Hepatocyte (in vitro differentiated cells): Measurements from ENCODE around the gene OPN1LW. TPM values are rescaled to one million over a fixed set of nuclear protein-coding genes. Genes with fewer than 3 reads are reported as not detected.

Experiments
- DNase-seq: peaks from one replicate; pipeline ENCODE4 v3.0.0-alpha.2; 2016; ENCODE audit warnings: low spot score
- H2AFZ ChIP-seq: fragments of 200-600 bp; sonication (generic); 2 replicates; pipeline ENCODE4 v1.6.0; 2016; ENCODE audit warnings: antibody characterized with exemption, mild to moderate bottlenecking
- H3K27ac ChIP-seq: fragments of 200-600 bp; sonication (generic); 2 replicates; pipeline ENCODE4 v1.5.1; 2016; ENCODE audit warnings: mild to moderate bottlenecking
- H3K27me3 ChIP-seq: fragments of 200-600 bp; sonication (generic); 2 replicates; pipeline ENCODE4 v1.6.1; 2016
- H3K36me3 ChIP-seq: fragments of 200-600 bp; sonication (generic); replicated peaks from 2 replicates; pipeline ENCODE4 v1.5.1; 2016; ENCODE audit warnings: low read depth; ENCODE audit not compliant: insufficient read depth
- H3K4me1 ChIP-seq: fragments of 200-600 bp; sonication (generic); 2 replicates; pipeline ENCODE4 v1.5.1; 2016; ENCODE audit warnings: mild to moderate bottlenecking, moderate library complexity; ENCODE audit not compliant: insufficient read depth
- H3K4me2 ChIP-seq: fragments of 200-600 bp; sonication (generic); 2 replicates; pipeline ENCODE4 v1.6.0; 2016
- H3K4me3 ChIP-seq: fragments of 200-600 bp; sonication (generic); 2 replicates; pipeline ENCODE4 v1.5.1; 2016; ENCODE audit warnings: mild to moderate bottlenecking
- H3K79me2 ChIP-seq: fragments of 200-600 bp; sonication (generic); 2 replicates; pipeline ENCODE4 v1.6.0; 2017; ENCODE audit warnings: mild to moderate bottlenecking
- H3K9me2 ChIP-seq: fragments of 200-600 bp; sonication (generic); replicated peaks from 2 replicates; pipeline ENCODE4 v1.6.0; 2017; ENCODE audit warnings: mild to moderate bottlenecking; ENCODE audit not compliant: insufficient read depth
- H3K9me3 ChIP-seq: fragments of 200-600 bp; sonication (generic); 2 replicates; pipeline ENCODE4 v1.5.1; 2016; ENCODE audit warnings: low read depth, mild to moderate bottlenecking
- H4K20me1 ChIP-seq: fragments of 200-600 bp; sonication (generic); 2 replicates; pipeline ENCODE4 v1.6.0; 2016; ENCODE audit warnings: mild to moderate bottlenecking; ENCODE audit not compliant: insufficient read depth, poor library complexity, severe bottlenecking
- EZH2 ChIP-seq: fragments of 200-600 bp; sonication (generic); IDR thresholded peaks from 2 replicates; pipeline ENCODE4 v1.6.1; 2016; ENCODE audit warnings: antibody characterized with exemption, mild to moderate bottlenecking, borderline replicate concordance
- EZH2phosphoT487 ChIP-seq: fragments of 200-600 bp; sonication (generic); IDR thresholded peaks from one replicate; pipeline ENCODE4 v1.6.1; 2018; ENCODE audit warnings: antibody characterized with exemption, mild to moderate bottlenecking, low read depth, moderate library complexity; ENCODE audit not compliant: unreplicated experiment, severe bottlenecking
- whole genome bisulfite sequencing: methylation state at CpG from one replicate; pipeline ENCODE4 v1.1.6; 2016; ENCODE audit warnings: low lambda C conversion rate; ENCODE audit errors: missing lambda C conversion rate; 5-methylcytosine and 5-hydroxymethylcytosine counted together
- polyA plus RNA-seq: library from polyadenylated mRNA; unstranded; fragments of >200 nt; fragmentation: Nextera tagmentation; extraction: Ambion mirVana; gene quantifications from 2 replicates; pipeline ENCODE4 v1.2.1, GENCODE V29; 2016
- total RNA-seq: library from RNA; depleted of rRNA; stranded (reverse); fragments of >200 nt; gene quantifications from 2 replicates; pipeline ENCODE4 v1.2.3, GENCODE V29; 2014
- TF ChIP-seq, protein P1 (sequence below): fragments of 200-600 bp; sonication (generic); IDR thresholded peaks from 2 replicates; pipeline ENCODE4 v1.5.1; 2016; ENCODE audit warnings: antibody characterized with exemption, mild to moderate bottlenecking; ENCODE audit not compliant: poor library complexity

Gene OPN1LW
- total and polyA plus RNA-seq, 2 experiments from 2014 or later: not detected

DNA sequence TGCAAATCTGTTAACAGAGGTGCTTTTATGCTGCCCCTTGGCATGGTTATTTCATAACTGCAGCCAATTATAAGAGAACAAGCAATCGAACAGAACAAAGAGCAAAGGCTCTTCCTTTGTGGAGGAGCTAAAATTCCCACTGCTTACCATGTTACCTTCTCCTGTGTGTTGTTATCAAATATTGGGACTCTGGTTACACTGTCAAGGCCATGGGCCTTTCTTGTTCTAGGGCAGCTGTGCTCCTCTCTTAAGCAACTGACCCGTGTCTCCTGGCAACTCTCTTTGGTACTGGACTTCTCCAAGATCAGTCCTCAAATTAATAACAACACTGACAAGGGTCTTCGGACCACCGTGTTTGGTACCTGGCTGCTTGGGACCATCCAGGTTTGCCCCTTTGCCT lies 12.1 kb upstream of the OPN1LW start:
- no peak for DNase-seq
- H3K27me3 ChIP-seq: no peaks in the 10 kb centered on the region
- H3K27ac ChIP-seq: no peak overlapping the region
- no peaks in the 10 kb centered on the region for H4K20me1 ChIP-seq
- no peaks in the 10 kb centered on the region for H3K9me2 ChIP-seq
- no peak overlapping the region for H3K4me3 ChIP-seq
- H3K36me3 ChIP-seq: no peaks in the 10 kb centered on the region
- TF ChIP-seq EZH2: no peak
- TF ChIP-seq EZH2phosphoT487: no peak
- TF ChIP-seq, protein P1, sequence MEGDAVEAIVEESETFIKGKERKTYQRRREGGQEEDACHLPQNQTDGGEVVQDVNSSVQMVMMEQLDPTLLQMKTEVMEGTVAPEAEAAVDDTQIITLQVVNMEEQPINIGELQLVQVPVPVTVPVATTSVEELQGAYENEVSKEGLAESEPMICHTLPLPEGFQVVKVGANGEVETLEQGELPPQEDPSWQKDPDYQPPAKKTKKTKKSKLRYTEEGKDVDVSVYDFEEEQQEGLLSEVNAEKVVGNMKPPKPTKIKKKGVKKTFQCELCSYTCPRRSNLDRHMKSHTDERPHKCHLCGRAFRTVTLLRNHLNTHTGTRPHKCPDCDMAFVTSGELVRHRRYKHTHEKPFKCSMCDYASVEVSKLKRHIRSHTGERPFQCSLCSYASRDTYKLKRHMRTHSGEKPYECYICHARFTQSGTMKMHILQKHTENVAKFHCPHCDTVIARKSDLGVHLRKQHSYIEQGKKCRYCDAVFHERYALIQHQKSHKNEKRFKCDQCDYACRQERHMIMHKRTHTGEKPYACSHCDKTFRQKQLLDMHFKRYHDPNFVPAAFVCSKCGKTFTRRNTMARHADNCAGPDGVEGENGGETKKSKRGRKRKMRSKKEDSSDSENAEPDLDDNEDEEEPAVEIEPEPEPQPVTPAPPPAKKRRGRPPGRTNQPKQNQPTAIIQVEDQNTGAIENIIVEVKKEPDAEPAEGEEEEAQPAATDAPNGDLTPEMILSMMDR: no peak
- WGBS: 83% methylated on average over 4 of the region's 4 CpGs
- H3K79me2 ChIP-seq: no peaks in the 10 kb centered on the region
- H3K9me3 ChIP-seq: no peaks in the 10 kb centered on the region
- H2AFZ ChIP-seq: no peak overlapping the region
- H3K4me1 ChIP-seq: no peaks in the 10 kb centered on the region
- H3K4me2 ChIP-seq: no peak overlapping the region

DNA sequence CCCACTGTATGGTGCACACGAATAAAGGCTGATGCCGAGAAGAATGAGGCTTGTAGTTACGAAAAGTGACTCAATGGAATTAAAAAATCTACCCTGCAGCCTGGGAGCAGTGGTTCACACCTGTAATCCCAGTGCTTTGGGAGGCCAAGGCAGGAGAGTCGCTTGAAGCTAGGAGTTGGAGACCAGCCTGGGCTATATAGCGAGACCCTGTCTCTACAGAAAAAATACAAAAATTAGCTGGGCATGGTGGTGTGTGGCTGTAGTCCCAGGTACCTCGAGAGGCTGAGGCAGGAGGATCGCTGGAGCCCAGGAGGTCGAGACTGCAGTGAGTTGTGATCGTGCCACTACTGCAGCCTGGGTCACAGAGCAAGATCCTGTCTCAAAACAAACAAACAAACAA lies 11.7 kb upstream of the OPN1LW start:
- no peak overlapping the region for H3K4me3 ChIP-seq
- no peaks in the 10 kb centered on the region for H4K20me1 ChIP-seq
- no peaks in the 10 kb centered on the region for H3K9me2 ChIP-seq
- DNase-seq: no peak
- TF ChIP-seq, protein P1: no peak
- no peak for TF ChIP-seq EZH2phosphoT487
- no peak for TF ChIP-seq EZH2
- no peaks in the 10 kb centered on the region for H3K79me2 ChIP-seq
- H3K9me3 ChIP-seq: no peaks in the 10 kb centered on the region
- H3K36me3 ChIP-seq: no peaks in the 10 kb centered on the region
- no peak overlapping the region for H3K27ac ChIP-seq
- no peak overlapping the region for H2AFZ ChIP-seq
- WGBS: 85% methylated on average over 9 of the region's 9 CpGs
- H3K4me1 ChIP-seq: no peaks in the 10 kb centered on the region
- H3K4me2 ChIP-seq: no peak overlapping the region
- H3K27me3 ChIP-seq: no peaks in the 10 kb centered on the region

DNA sequence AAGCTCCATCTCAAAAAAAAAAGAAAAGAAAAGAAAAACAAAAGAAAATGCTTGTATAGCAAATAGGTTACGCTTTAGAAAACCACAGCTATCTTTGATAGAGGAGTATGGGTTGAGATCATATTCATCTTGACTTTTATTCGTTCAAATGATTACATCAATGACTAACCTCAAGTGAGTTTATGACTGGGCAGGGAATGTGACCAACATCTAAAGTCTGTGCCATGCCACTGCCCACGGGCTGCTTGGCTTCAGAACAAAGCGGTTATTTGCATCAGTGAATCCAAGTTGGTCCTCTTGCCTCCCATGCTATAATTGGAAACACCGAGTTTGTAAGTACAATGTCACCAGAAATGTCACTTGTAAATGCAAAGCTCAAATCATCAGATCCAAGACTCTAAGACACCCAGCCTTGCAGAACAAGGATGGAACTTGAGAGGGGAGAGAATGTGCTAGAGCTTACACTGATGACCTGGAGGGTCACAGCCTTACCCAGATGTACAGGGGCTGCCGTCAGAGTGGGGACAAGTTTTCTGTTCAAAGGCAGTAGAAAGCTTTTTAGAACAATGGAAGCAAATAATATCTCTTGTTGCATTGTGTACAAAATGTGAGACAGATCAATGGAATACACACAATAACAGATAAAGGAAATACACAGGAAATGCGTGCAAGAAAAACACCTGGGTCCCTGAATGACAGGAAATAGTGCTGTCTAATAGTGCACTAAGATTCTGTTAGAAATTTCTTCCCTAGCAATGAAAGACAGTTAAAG lies 8.4 kb upstream of the OPN1LW start:
- H3K36me3 ChIP-seq: no peaks in the 10 kb centered on the region
- WGBS: 76% methylated on average over 7 of the region's 7 CpGs
- no peaks in the 10 kb centered on the region for H3K9me2 ChIP-seq
- H3K79me2 ChIP-seq: no peaks in the 10 kb centered on the region
- no peaks in the 10 kb centered on the region for H3K27me3 ChIP-seq
- no peak for DNase-seq
- no peak overlapping the region for H3K4me3 ChIP-seq
- H3K27ac ChIP-seq: no peak overlapping the region
- no peaks in the 10 kb centered on the region for H3K9me3 ChIP-seq
- H4K20me1 ChIP-seq: no peaks in the 10 kb centered on the region
- TF ChIP-seq EZH2: no peak
- no peak for TF ChIP-seq EZH2phosphoT487
- TF ChIP-seq, protein P1: no peak
- no peak overlapping the region for H3K4me2 ChIP-seq
- H2AFZ ChIP-seq: no peak overlapping the region
- H3K4me1 ChIP-seq: no peaks in the 10 kb centered on the region
